Erythroblast (primary cell): ENCODE results near the gene ARID1B.

ENCODE experiments used
- GATA1 ChIP-seq: IDR thresholded peaks from 2 replicates; pipeline ENCODE4 v1.6.1; 2011; ENCODE audit warnings: low read depth, mild to moderate bottlenecking, control low read depth, low read length, moderate library complexity
- POLR2A ChIP-seq: IDR thresholded peaks from 2 replicates; pipeline ENCODE4 v1.6.1; 2011; ENCODE audit warnings: mild to moderate bottlenecking, low read length

DNA sequence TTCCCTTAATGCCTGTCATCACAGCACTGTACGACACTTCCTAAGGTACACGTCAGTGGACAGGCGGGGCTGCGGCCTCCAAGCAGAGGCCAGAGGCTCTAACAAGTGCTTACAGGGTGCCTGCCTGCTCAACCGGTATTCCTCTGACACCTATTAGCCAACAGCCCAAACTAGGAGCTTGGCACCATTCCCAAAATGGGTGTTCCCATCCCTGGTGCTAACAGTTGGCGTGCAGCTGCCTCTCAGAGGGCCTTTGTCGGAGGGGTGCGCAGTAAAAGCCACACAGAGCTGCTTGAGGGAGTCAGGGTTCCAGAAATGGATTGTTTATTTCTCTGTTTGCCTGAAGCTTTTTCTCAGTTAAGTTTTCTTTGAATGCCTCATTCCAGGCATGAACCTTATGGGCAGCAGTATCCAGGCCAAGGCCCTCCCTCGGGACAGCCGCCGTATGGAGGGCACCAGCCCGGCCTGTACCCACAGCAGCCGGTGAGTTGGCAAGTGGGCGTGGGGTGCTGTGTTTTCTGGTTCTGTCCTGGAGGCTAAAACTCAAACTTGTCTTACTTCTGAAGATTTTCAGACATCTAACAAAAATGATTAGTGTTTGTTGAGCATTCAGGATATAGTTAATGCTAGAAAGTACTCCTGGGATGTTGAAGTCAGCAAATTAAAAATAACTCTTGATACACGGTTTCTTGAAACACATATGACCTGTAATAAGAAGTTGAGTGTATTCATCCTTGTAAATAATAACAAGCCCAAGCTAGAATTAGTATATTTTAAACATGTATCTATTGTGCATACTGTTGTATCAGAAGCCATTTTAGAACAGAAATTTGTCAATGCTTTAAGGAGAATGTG, 421.5 kb downstream of the ARID1B start:
- TF ChIP-seq POLR2A (no peak), GATA1 (no peak)
